Measurements from ENCODE around the gene ARHGAP1. TPM values are rescaled to one million over a fixed set of nuclear protein-coding genes. Genes with fewer than 3 reads are reported as not detected.

ARHGAP1 gene
- total RNA-seq, 1 experiment from 2014 or later = 53.0 TPM

GRCh38 chr11:46658259-46658658, 42.2 kb downstream of the ARHGAP1 start:
- Mint-ChIP-seq H3K36me3 (peaks cover 50% of the 10 kb centered on the region), H3K27ac (peak overlapping the region; percentile 53), H3K4me3 (no peak overlapping the region), H3K9me3 (no peaks in the 10 kb centered on the region), H3K4me1 (no peaks in the 10 kb centered on the region), H3K27me3 (ENCODE audit: low read depth) (no peaks in the 10 kb centered on the region)
- DNase-seq (ENCODE audit: low spot score) (no peak), ATAC-seq (no peak)
- TF ChIP-seq USF2 (CRISPR knock-in tag; IDR thresholded peaks at IDR 0.05) (no peak), HMGXB4 (CRISPR knock-in tag; IDR thresholded peaks at IDR 0.05) (no peak), RELA (CRISPR knock-in tag; IDR thresholded peaks at IDR 0.05; ENCODE audit: borderline replicate concordance) (no peak), E2F5 (CRISPR knock-in tag; IDR thresholded peaks at IDR 0.05) (no peak), TCF7 (CRISPR knock-in tag; IDR thresholded peaks at IDR 0.05; ENCODE audit: low read depth) (no peak), ZNF532 (CRISPR knock-in tag; IDR thresholded peaks at IDR 0.05; ENCODE audit: borderline replicate concordance) (no peak), FOXP1 (CRISPR knock-in tag; IDR thresholded peaks at IDR 0.05; ENCODE audit: borderline replicate concordance) (no peak)
- ChIA-PET POLR2A (no interaction called here), CTCF (no interaction called here)

GRCh38 chr11:46657186-46657585, 43.2 kb downstream of the ARHGAP1 start:
- ChIA-PET CTCF (no interaction called here), POLR2A (no interaction called here)
- H3K36me3 Mint-ChIP-seq = peaks cover 53% of the 10 kb centered on the region
- TF ChIP-seq ZNF138 (CRISPR knock-in tag; conservative IDR thresholded peaks at IDR 0.05) (no peak), ZMAT4 (CRISPR knock-in tag; IDR thresholded peaks at IDR 0.05) (no peak), MAX (CRISPR knock-in tag; IDR thresholded peaks at IDR 0.05) (no peak), FOXP4 (CRISPR knock-in tag; IDR thresholded peaks at IDR 0.05) (no peak), AR (CRISPR knock-in tag; IDR thresholded peaks at IDR 0.05) (no peak), IRF2 (CRISPR knock-in tag; IDR thresholded peaks at IDR 0.05; ENCODE audit: borderline replicate concordance, low read depth) (no peak), OVOL2 (CRISPR knock-in tag; IDR thresholded peaks at IDR 0.05; ENCODE audit: borderline replicate concordance) (no peak), PREB (CRISPR knock-in tag; IDR thresholded peaks at IDR 0.05; ENCODE audit: borderline replicate concordance) (no peak)
- DNase-seq (ENCODE audit: low spot score) = no peak
- H3K4me3 Mint-ChIP-seq = no peak overlapping the region
- H3K4me1 Mint-ChIP-seq = no peaks in the 10 kb centered on the region
- ATAC-seq = no peak
- no peaks in the 10 kb centered on the region for H3K27me3 Mint-ChIP-seq (ENCODE audit: low read depth)
- H3K27ac Mint-ChIP-seq = 0 out of 2 replicates have a peak overlapping the region, but pooled peaks have one; percentile 65
- no peaks in the 10 kb centered on the region for H3K9me3 Mint-ChIP-seq
